MM.1S (cell line): ENCODE data around the gene NCS1.

ENCODE experiments used
- EZH2 ChIP-seq: fragments of 300-600 bp; sonication (generic); optimal IDR thresholded peaks from 2 replicates; pipeline ENCODE3; 2017; ENCODE audit warnings: low read depth, mild to moderate bottlenecking, antibody characterized with exemption, low read length, mixed read lengths
- EZH2phosphoT487 ChIP-seq: fragments of 300-600 bp; sonication (generic); IDR thresholded peaks from 2 replicates; pipeline ENCODE4 v1.6.1; 2018; ENCODE audit warnings: antibody characterized with exemption, low read length
- TF ChIP-seq, protein P1 (sequence below): fragments of 300-600 bp; sonication (generic); IDR thresholded peaks from 2 replicates; pipeline ENCODE4 v1.5.1; 2016; ENCODE audit warnings: antibody characterized with exemption, low read length, mixed read lengths

- TF ChIP-seq, protein P1, sequence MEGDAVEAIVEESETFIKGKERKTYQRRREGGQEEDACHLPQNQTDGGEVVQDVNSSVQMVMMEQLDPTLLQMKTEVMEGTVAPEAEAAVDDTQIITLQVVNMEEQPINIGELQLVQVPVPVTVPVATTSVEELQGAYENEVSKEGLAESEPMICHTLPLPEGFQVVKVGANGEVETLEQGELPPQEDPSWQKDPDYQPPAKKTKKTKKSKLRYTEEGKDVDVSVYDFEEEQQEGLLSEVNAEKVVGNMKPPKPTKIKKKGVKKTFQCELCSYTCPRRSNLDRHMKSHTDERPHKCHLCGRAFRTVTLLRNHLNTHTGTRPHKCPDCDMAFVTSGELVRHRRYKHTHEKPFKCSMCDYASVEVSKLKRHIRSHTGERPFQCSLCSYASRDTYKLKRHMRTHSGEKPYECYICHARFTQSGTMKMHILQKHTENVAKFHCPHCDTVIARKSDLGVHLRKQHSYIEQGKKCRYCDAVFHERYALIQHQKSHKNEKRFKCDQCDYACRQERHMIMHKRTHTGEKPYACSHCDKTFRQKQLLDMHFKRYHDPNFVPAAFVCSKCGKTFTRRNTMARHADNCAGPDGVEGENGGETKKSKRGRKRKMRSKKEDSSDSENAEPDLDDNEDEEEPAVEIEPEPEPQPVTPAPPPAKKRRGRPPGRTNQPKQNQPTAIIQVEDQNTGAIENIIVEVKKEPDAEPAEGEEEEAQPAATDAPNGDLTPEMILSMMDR = no peak
- TF ChIP-seq EZH2phosphoT487 (no peak), EZH2 (no peak)
These were observed 5.9 kb downstream of the NCS1 start for GRCh38 chr9:130177898-130178805.
